ENCODE results near the gene CLDN19.

CLDN19 gene

GRCh38 chr1:42739753-42740700 is at the start of gene CLDN19:
CLDN19 (minus strand) TSS chr1:42740236; CDS start chr1:42740063, 173 bp downstream.
- no peak for DNase-seq

GRCh38 chr1:42788021-42788420 is 48.0 kb upstream of the CLDN19 start:
- DNase-seq, result no peak

GRCh38 chr1:42786097-42786496 is 46.1 kb upstream of the CLDN19 start:
- no peak for DNase-seq

- DNase-seq, result peak; percentile 29
Measured at GRCh38 chr1:42784946-42785693, 45.1 kb upstream of the CLDN19 start, which contains the start of gene TMEM269. TMEM269 (plus strand) TSS chr1:42784991; CDS start chr1:42789894, 4,903 bp downstream.

GRCh38 chr1:42784547-42784945 is 44.5 kb upstream of the CLDN19 start:
- no peak for DNase-seq

GRCh38 chr1:42783092-42783491 is 43.1 kb upstream of the CLDN19 start:
- no peak for DNase-seq

- DNase-seq, result no peak
Measured at GRCh38 chr1:42780176-42780575, 40.1 kb upstream of the CLDN19 start.

GRCh38 chr1:42779725-42780124 is 39.7 kb upstream of the CLDN19 start:
- DNase-seq, result no peak

GRCh38 chr1:42777852-42778251 is 37.8 kb upstream of the CLDN19 start:
- DNase-seq, result peak; percentile 41

- DNase-seq, result no peak
Measured at GRCh38 chr1:42776502-42776901, 36.5 kb upstream of the CLDN19 start.

GRCh38 chr1:42774928-42775526 is 35.0 kb upstream of the CLDN19 start:
- no peak for DNase-seq

- no peak for DNase-seq
Measured at GRCh38 chr1:42773420-42773819, 33.4 kb upstream of the CLDN19 start.

- DNase-seq, result no peak
Measured at GRCh38 chr1:42769811-42770210, 29.8 kb upstream of the CLDN19 start.

- DNase-seq, result no peak
Measured at GRCh38 chr1:42768172-42768571, 28.1 kb upstream of the CLDN19 start.

GRCh38 chr1:42767510-42768000 is 27.5 kb upstream of the CLDN19 start:
- DNase-seq, result no peak

GRCh38 chr1:42766741-42767509 is 26.9 kb upstream of the CLDN19 start, which contains the start of the genes C1orf50 and P3H1:
C1orf50 (plus strand) TSS chr1:42767249; CDS start chr1:42767312, 63 bp downstream.
P3H1 (minus strand) TSS chr1:42767028; CDS start chr1:42766971, 57 bp downstream.
- DNase-seq, result peak; percentile 98

- DNase-seq, result peak; percentile 74
Measured at GRCh38 chr1:42765832-42766740, 26.1 kb upstream of the CLDN19 start.

GRCh38 chr1:42765269-42765668 is 25.2 kb upstream of the CLDN19 start:
- DNase-seq, result no peak

GRCh38 chr1:42762269-42762668 is 22.2 kb upstream of the CLDN19 start:
- DNase-seq, result no peak

GRCh38 chr1:42761567-42761966 is 21.5 kb upstream of the CLDN19 start:
- DNase-seq, result no peak

- no peak for DNase-seq
Measured at GRCh38 chr1:42759114-42759513, 19.1 kb upstream of the CLDN19 start.

Data from NCI-H69 (cell line).